Measurements from ENCODE around the gene SYMPK.
A peak's percentile ranks its signal among the peaks of the same experiment; 100 is the strongest.
"Not testable (repeated sequence)": the region's sequence is repeated elsewhere in the genome, so short reads cannot be mapped to it uniquely, and the experiment has no call there.

The SYMPK gene

GRCh38 chr19:45862564-45863334, at the start of gene SYMPK:
Gene SYMPK (minus strand): TSS chr19:45863147. CDS start chr19:45854495, 8,652 bp downstream.
- peak; percentile 99 for DNase-seq (ENCODE audit: low spot score)

- DNase-seq (ENCODE audit: low spot score) = no peak
These were observed 48.3 kb upstream of the SYMPK start for GRCh38 chr19:45911291-45911690.

- DNase-seq (ENCODE audit: low spot score) = no peak
These were observed 46.0 kb upstream of the SYMPK start for GRCh38 chr19:45908956-45909355.

- DNase-seq (ENCODE audit: low spot score) = peak; percentile 60
These were observed 43.3 kb upstream of the SYMPK start for GRCh38 chr19:45906221-45906620.

GRCh38 chr19:45905011-45905410, 42.1 kb upstream of the SYMPK start:
- DNase-seq (ENCODE audit: low spot score) = no peak

GRCh38 chr19:45902651-45903625, 40.0 kb upstream of the SYMPK start:
- DNase-seq (ENCODE audit: low spot score) = peak; percentile 97

GRCh38 chr19:45901912-45902650, 39.1 kb upstream of the SYMPK start, which contains the start of gene MYPOP:
Gene MYPOP (minus strand): TSS chr19:45902613. CDS start chr19:45901773, 840 bp downstream.
- no peak for DNase-seq (ENCODE audit: low spot score)

GRCh38 chr19:45901432-45901911, 38.5 kb upstream of the SYMPK start:
- DNase-seq (ENCODE audit: low spot score) = no peak

- DNase-seq (ENCODE audit: low spot score) = no peak
These were observed 37.9 kb upstream of the SYMPK start for GRCh38 chr19:45900738-45901431.

GRCh38 chr19:45899919-45900589, 37.1 kb upstream of the SYMPK start:
- no peak for DNase-seq (ENCODE audit: low spot score)

- DNase-seq (ENCODE audit: low spot score) = no peak
These were observed 36.3 kb upstream of the SYMPK start for GRCh38 chr19:45899253-45899652.

- no peak for DNase-seq (ENCODE audit: low spot score)
These were observed 34.4 kb upstream of the SYMPK start for GRCh38 chr19:45897261-45897812.

GRCh38 chr19:45895983-45896599, 33.1 kb upstream of the SYMPK start:
- DNase-seq (ENCODE audit: low spot score) = not testable (repeated sequence)

- no peak for DNase-seq (ENCODE audit: low spot score)
These were observed 32.6 kb upstream of the SYMPK start for GRCh38 chr19:45895519-45895972.

- DNase-seq (ENCODE audit: low spot score) = no peak
These were observed 27.9 kb upstream of the SYMPK start for GRCh38 chr19:45890877-45891276.

GRCh38 chr19:45889210-45889885, 26.4 kb upstream of the SYMPK start:
- DNase-seq (ENCODE audit: low spot score) = no peak

GRCh38 chr19:45887200-45887710, 24.3 kb upstream of the SYMPK start:
- no peak for DNase-seq (ENCODE audit: low spot score)

GRCh38 chr19:45886427-45887199, 23.7 kb upstream of the SYMPK start:
- DNase-seq (ENCODE audit: low spot score) = peak; percentile 91

Data from kidney tubule cell (primary cell).